Cardiac ventricle fibroblast (primary cell): ENCODE results near the gene CYP2J2. TPM values are rescaled to one million over a fixed set of nuclear protein-coding genes. Genes with fewer than 3 reads are reported as not detected.

Experiments
- total RNA-seq: library from RNA; depleted of rRNA; stranded (reverse); fragments of >200 nt; gene quantifications from 2 replicates; pipeline ENCODE4 v1.2.3, GENCODE V29; 2015

CYP2J2 gene, protein sequence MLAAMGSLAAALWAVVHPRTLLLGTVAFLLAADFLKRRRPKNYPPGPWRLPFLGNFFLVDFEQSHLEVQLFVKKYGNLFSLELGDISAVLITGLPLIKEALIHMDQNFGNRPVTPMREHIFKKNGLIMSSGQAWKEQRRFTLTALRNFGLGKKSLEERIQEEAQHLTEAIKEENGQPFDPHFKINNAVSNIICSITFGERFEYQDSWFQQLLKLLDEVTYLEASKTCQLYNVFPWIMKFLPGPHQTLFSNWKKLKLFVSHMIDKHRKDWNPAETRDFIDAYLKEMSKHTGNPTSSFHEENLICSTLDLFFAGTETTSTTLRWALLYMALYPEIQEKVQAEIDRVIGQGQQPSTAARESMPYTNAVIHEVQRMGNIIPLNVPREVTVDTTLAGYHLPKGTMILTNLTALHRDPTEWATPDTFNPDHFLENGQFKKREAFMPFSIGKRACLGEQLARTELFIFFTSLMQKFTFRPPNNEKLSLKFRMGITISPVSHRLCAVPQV
- 0.10 and 0.37 TPM in 2 replicates for total RNA-seq

GRCh38 chr1:59926381-59927123 is at the start of gene CYP2J2:
Gene CYP2J2 (minus strand): TSS chr1:59926773. CDS start chr1:59926746, 27 bp downstream.

Other genes with a start within 250 kb of the CYP2J2 start
- under 0.01 TPM in 1 of 2 replicates, not detected in the other for gene HOOK1, start 111.8 kb downstream of the CYP2J2 start, total RNA-seq
- not detected in 2 replicates for gene C1orf87, start 147.0 kb upstream of the CYP2J2 start, total RNA-seq